ENCODE data around the gene TNS3.

The TNS3 gene

DNA sequence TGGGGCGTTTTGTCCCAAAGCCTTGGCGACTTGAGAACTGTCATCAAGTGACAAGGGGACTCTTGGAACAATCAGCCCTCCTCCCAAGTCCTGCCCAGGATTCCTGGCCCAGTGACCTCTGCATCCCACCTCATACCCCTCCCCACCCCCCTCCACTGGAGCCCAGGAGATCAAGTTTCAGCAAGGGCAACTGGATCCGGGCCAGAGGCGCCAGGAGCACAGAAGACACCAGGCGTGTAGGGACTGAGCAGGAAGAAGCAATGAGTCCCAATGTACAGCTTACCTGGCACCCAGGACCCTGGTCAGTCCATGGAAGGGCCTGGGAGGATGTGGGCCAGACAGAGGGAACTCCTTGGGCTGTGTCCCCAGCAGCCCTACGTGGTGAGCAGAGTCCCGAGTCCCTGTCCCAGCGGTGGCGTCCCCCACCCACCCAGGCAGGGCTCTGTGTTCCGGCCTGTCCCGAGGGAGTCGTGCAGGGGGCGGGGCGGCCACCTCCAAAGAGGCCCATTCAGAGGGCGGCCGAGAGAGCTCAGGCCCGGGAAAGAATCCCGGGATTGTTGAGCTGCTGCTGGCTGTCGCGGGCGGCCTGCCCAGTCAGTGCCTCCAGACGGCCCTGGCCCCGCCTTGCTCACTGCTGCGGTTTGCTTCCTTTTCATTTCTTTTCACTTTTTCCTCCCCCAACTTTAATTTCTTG, 254.1 kb downstream of the TNS3 start:
- no peak for DNase-seq (ENCODE audit: low read depth)

GRCh38 chr7:47327346-47327697, 254.6 kb downstream of the TNS3 start:
- no peak for DNase-seq (ENCODE audit: low read depth)

GRCh38 chr7:47326808-47327207, 255.1 kb downstream of the TNS3 start:
- no peak for DNase-seq (ENCODE audit: low read depth)

- DNase-seq (ENCODE audit: low read depth), result no peak
Measured at GRCh38 chr7:47326220-47326619, 255.7 kb downstream of the TNS3 start.

- DNase-seq (ENCODE audit: low read depth), result no peak
Measured at GRCh38 chr7:47325337-47325736, 256.6 kb downstream of the TNS3 start.

DNA sequence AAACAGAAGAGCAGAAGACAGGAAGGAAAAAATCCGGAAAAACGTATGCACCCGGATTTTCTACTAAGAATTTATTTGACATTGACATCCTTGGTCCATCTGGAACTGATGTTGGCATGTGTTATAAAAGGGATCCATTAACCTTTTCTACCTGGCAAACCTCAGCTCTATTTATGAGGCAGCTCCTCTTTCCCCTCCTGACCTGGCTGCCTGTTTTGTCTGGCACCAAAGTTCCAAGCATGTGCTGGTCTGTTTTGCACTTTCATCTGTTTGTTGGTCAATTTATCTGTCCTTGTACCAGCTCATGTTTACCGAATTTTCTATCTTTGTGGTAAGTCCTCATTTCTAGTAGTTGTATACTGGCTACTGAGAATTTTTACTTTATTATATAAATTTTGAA, 258.0 kb downstream of the TNS3 start:
- no peak for DNase-seq (ENCODE audit: low read depth)

DNA sequence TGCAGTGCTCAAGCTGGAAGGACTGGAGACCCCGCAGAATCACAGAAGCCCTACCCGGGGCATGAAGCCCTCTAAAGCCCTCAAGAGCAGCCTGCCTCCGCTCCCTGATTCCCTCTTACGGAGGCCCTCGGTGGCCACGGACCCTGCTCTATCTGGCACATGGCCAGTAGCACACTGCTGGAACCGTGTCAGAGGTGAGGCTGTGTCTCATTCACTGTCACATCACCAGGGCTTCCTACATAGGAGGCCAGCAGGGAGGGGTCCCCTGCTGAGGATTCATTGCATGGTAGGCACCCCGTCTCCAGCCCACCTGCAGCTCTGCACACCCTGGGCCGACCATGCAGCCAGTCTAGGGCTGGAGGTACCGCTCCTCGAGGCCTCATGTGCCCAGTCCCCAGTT, 259.2 kb downstream of the TNS3 start:
- no peak for DNase-seq (ENCODE audit: low read depth)

GRCh38 chr7:47320296-47320695, 261.6 kb downstream of the TNS3 start:
- DNase-seq (ENCODE audit: low read depth), result no peak

- DNase-seq (ENCODE audit: low read depth), result no peak
Measured at GRCh38 chr7:47318395-47319182, 263.3 kb downstream of the TNS3 start.

GRCh38 chr7:47317487-47317886, 264.4 kb downstream of the TNS3 start:
- no peak for DNase-seq (ENCODE audit: low read depth)

DNA sequence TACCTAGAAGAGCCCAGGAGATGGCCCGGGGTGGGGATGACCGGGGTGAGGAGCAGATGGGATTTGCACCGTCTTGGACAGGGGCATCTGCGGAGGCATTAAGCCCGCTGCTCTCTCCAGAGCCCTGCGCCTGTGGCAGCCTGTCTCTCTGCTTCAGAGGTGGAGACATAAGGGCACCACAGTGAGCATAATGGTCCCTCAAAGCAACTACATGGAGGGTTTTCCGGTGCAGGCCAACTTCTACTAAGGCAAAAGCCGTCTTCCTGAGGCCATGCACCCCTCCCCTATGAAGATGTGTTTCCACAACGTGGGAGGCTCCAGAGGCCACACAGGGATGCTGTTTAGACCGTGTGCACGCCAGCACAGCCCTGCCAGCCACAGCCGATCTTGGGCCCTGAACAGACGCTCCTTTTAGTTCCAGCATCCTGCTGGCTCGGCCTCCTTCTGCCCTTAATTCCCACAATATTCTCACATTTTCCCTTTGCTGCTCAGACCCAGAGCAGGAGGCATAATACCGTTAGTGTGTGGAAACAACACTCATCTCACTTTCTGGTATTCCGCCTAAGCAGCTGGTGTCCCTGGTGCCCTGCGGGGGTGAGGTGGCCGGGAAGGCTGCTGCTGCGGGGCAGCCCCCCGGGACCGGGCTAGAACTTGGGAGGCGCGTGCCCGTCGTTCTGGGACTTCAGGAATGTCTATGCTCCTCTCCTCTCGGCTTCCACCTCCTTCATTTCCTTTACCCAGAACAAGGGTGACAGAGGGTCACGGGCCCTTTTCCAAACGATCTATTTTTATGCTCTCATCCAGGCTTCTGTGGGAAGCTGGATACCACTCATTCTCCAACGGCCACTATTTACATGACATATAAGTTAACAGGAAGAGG, 266.9 kb downstream of the TNS3 start:
- DNase-seq (ENCODE audit: low read depth), result no peak

- DNase-seq (ENCODE audit: low read depth), result no peak
Measured at GRCh38 chr7:47314248-47314647, 267.7 kb downstream of the TNS3 start.

DNA sequence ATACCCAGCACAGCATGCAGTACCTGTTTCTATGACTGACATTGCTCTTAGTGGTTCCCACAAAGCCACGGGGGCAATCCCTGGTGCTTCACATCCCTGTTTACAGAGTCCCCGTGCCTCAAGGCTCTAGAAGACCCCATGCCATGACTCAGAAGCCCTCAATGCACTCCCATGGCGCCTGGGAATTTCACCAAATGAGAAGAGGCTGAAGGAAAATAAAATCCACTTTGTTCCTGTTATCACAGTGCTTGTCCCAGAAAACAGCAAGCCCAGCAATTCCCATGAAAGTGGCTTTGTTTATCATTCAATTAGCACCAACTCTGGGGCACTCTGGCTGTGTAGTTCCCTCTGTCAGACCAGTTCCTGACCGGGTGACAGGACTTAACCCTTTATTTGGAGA, 268.3 kb downstream of the TNS3 start:
- DNase-seq (ENCODE audit: low read depth), result no peak

DNA sequence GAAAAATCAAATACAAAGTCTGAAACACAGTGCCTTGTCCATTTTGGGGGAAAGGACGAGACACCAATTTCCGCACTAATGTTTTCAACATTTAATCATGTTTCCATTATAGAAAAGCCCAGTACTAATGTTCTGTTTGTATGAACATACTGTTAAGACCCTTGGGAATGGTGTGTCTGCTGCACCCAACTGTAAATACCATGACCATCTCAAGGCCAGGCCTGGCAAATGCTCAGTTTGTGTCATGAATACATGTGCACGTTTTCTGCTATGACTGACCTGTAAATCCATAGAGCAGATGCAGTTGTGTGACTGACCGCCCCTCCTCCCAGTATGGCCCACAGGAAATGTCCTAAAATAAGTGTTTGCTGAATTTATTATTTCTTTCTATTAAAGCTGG, 270.0 kb downstream of the TNS3 start:
- no peak for DNase-seq (ENCODE audit: low read depth)

DNA sequence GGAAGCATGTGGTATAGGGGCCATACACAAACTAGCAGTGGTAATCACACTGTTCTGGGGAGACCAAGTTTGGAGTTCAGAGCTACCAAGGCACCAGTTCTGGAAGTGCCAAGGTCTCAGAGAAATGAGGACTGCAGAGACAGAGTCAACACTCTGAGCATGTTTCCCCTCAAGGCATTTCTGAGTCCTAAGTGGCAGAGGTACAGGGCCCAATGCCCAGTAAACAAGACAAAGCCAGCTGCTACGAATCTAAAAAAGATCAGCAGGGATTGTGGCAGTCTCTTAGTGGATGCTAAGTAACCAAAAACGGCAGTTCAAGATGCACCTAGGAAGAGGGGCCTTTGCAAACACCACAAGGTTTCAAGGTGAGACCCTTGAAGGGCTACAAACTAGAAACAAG, 271.9 kb downstream of the TNS3 start:
- DNase-seq (ENCODE audit: low read depth), result no peak

DNA sequence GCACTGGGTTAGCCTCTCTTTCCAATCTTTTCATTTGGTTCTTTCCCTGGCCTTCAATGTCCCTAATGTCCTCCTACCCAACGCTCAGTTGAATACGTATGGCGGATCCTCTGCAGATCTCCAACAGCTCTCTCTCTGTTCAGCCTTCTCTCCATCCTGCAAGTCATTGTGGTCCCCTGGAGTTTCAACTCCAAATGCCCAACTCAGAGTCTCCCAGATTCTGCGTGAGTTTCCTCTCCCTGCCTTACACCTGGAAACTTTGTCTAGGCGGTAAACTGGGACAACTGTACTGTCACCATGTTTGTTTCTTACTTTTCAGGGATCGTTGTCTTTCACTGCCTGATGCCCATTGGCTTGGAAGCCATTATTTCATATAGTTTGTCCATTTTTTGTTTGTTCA, 273.1 kb downstream of the TNS3 start:
- no peak for DNase-seq (ENCODE audit: low read depth)

GRCh38 chr7:47307311-47307710, 274.6 kb downstream of the TNS3 start:
- DNase-seq (ENCODE audit: low read depth), result no peak

- no peak for DNase-seq (ENCODE audit: low read depth)
Measured at GRCh38 chr7:47304727-47305719, 276.9 kb downstream of the TNS3 start.

- no peak for DNase-seq (ENCODE audit: low read depth)
Measured at GRCh38 chr7:47303695-47304453, 278.0 kb downstream of the TNS3 start.

DNA sequence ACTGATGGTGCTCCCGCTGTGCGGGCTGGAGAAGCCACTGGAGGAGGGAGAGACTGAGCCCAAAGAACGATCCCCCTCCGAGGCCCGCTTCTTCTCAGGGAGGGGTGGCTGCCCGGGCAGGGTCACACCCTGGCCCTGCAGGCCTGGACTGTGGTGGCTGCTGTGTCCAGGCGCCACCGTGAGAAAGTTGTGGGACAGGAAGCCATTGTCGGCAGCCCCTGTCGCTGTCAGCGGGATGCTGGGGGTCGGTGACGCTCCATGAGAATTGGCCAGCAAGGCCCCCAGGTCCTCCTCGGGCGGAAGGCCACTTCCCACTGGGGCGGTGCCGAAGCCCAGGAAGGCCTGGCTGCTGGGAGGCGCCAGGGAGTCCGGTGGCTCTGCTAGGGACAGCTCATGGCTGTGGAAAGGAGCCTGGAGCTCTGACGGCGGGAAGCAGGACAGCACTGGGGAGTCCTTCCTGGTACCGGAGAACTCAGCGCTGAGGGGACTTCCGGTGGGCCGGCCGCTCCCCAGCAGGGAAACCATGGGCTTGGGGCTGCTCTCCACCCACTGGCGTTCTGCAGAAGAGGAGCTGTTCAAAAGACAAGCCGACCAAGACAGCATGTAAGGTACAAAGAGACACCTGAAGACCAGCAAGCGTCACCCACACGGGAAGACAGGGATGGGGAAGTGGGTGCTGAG, 278.8 kb downstream of the TNS3 start:
- no peak for DNase-seq (ENCODE audit: low read depth)
